ENCODE results near the gene GINS1.
"Not testable (repeated sequence)": the region's sequence is repeated elsewhere in the genome, so short reads cannot be mapped to it uniquely, and the experiment has no call there.

The GINS1 gene

DNA sequence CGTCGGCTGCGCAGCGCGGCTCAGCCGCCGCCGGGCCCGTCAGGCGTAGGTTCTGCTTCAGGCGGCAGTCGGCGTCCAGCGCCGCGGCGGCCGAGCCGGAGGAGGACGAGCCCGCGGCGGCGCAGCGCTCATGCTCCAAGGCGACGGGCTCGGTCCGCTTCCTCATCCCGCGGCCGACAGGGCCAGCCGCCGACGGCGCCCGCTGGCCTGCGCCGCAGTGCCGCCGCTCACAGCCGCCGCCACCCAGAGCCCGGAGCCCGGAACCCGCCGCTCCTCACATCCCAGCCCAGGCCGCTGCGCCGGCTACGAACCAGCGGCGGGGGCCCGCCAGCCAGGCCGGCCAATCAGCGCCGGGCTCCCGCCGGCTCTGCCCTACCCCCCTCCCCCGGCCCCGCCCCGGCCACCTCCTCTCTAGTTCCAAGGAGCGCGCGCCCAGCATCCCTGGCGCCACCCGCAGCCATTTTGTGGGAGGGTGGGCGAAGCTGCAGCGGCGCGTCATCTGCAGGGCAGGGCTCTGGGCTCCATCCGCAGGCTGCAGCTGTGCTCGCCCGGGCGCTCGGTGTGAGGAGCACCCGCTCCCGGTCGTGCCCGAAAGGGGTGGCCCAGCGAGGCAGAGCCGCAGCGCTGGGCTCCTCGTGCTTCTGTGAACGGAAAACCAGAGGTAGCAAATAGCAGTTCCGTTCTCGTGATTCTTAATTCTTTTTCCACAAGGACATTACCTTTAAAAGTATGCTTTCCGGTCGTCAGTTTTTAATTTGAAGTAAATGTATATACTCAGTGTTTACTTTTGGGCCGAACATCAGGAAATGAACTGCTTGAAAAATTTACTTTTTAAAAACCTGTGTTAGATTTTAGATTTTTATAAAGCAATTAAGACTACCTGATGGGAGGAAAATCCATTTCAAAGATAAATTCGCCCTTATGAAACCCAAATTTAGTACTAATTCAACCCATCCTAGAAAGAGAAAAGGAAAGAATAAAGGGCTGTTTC, 16.6 kb upstream of the GINS1 start, which contains the start of gene ABHD12:
ABHD12 (minus strand) TSS at position 298 of the 991 bp plus-strand sequence; CDS start at position 166, 132 bp downstream.
- DNase-seq = peak; percentile 98

DNA sequence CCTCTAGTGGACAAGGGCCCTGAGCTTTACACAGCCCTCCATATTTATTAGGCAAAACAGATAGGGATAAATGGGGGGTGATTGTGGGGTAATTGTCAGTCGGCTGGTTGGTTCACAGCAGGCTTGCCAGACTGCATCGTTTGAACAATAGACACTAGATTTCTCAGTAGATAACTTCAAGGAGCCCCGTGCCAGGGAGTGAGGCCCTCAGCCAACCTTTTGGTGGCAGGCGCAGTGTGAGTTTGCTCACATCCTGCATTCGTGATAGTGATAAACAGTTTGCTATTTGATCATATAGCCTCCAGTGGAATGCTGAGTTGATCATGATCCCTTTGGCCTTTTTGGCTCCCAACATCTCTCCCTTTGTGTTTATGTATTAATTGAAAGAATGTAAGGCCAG, 13.2 kb upstream of the GINS1 start:
- DNase-seq = no peak

DNA sequence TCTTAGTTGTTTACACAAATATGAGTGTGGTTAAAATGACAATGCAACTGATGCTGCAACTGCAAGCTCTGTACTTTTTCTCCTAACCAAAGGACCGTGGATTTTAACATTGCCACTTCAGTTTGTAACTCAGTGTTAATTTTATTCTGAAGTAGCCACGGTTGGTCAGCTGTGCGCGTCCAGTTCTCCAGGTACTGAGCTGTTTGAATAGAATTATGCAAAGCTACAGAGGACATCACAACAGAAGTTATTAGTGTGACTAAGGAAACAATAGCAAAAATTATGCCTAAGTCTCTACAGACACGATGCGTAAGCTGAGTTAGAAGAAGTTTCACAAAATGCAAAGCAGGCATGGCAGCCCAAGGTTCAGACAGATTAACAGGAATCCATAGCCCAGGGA, 12.5 kb upstream of the GINS1 start:
- no peak for DNase-seq

DNA sequence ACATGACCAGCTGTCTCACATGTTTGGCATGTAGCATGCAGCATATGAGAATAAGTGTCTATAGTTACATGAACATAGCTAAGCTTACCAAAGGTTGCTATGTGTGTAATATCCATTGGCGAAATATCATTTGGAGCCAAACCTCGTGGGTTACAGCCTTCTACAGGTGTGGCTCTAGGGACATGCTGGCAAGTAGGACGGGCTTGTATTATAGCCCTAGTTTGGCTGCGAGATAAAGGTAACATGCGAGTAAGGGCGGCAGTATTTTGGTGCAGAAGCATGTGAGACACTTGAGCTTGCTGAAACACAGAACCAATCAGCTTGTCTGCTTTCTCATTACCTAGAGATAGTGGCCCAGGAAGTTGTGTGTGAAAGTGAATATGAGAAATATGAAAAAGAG, 10.4 kb upstream of the GINS1 start:
- DNase-seq = no peak

DNA sequence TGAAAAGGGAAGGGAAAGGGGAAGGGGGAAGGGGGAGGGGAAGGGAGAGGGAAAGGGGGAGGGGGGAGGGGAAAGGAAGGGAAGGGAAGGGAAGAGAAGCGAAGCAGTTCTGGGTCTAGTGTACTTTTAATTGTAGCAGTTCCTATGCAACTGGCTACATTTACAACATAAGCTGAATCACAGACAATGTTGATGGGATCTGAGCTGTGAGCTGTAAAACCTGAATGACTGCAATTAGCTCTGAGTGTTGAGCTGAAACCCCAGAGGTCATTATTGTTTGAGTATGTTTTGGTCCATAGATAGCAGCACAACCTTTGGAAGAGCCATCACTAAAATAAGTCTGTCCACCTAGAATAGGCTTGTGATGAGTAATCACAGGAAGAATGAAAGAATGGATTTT, 9.7 kb upstream of the GINS1 start:
- no peak for DNase-seq

DNA sequence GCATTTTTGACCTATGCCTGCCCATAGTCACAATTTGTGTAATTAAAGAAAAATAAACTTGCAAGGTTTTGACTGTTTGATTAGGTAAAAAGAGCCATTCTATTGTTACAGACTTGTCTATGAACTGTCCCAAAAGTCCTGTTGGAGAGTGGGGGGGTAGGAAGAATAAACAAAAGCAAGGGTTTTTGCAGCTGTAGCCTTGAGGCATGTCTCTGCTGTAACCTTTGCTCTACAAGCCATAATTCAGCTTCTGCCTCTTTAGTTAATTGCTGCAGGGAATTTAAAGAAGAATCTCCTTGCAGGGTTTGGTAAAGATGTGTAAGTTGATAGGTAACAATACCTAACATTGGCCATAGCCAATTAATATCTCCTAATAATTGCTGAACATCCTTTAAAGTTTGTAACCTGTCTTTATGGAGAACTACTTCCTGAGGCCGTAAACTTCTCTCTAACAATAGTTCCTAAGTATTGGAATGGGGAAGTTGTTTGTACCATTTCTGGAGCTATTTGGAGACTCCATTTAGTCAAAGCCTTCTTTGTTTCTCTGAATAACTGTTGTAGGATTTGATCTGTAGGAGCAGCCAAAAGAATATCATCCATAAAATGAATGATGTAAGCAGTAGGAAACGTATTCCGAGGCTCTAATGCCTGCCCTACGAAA, 9.0 kb upstream of the GINS1 start:
- no peak for DNase-seq

DNA sequence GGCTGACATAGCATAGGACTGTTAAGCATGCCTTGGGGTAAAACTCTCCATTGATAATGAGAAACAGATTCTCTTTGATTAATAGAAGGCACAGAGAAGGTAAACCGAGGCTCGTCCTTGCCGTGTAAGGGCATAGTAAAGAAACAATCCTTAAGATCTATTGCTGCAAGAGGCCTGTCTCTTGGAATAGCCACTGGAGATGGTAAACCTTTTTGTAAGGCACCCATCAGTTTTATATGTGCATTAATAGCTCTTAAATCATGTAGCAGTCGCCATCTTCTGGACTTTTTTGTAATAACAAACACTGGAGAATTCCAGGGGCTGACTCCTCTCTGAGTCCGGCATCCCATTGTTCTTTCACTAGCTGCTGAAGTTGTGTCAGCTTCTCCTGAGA, 8.4 kb upstream of the GINS1 start:
- DNase-seq = no peak

DNA sequence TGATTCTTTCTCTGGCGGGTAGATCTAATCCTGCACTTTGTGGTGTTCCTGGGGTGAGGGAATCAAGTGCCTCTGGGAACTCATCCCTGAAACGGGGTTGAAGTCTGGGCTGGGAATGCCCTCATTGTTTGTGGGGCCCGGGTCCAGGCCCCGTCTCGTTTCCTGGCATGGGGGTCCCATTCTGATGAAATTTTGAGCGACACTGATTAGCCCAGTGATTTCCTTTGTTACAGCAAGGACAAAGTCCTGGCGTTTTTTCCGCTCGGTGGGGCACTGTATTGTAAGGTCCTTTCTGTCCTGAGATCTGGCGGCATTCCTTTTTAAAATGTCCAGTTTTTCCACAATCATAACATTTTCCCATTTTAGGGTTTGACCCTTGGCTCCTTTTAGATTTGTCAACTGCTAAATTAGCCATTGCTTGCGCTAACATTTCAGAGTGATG, 7.2 kb upstream of the GINS1 start:
- not testable (repeated sequence) for DNase-seq

DNA sequence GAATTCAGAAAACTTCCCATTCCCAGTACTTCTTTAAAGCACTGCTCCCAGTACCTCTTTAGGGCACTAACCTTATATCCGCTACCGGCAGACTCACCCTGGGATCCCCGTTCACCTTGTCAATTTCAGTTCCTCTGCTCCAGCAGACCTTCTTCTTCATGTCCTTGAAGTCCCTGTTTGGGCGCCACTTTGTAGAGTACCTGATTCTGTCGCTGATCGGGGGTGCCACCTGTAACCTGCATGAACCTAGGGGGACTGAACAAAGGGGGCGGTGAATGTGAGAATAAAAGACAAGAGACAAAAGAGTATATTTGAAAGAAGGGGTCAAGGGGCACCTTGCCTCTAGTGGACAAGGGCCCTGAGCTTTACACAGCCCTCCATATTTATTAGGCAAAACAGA, 4.9 kb upstream of the GINS1 start:
- DNase-seq = no peak

DNA sequence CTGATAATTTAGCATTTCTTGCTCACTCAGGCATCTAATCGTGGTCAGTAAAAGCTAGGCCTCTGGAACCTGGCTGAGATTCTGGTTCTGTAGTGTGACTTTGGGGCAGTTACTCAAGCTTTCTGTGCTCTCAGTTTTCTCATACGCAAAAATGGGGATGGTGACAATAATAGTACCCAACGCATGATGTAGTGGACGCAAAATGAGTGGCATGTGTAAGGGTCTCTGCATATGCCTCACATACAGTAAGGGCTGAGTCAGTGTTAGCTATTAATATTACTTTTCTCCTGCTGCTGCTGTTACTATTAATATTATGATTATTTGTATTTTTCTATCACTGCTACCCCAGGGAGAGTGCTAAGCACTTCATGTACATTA, 686 bp downstream of the GINS1 start:
- no peak for DNase-seq

DNA sequence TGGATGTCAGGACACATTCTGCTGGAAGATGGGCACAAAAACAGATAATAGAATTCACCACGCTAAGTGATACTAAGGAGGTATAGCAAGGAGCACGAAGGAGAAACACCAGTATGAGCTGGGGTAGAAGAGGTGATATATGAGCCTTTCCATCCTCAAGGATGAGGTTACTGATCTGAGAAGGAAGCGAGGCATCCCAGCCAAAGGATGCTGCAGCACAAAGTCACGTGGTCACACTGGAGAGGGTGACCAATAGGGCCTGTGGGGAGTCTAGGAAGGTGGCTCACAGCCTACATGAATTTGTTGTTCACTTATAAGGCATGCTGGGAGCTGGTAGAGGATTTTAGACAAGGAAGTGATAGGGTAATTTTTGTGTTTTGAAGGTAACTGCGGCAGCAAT, 1.4 kb downstream of the GINS1 start:
- no peak for DNase-seq

DNA sequence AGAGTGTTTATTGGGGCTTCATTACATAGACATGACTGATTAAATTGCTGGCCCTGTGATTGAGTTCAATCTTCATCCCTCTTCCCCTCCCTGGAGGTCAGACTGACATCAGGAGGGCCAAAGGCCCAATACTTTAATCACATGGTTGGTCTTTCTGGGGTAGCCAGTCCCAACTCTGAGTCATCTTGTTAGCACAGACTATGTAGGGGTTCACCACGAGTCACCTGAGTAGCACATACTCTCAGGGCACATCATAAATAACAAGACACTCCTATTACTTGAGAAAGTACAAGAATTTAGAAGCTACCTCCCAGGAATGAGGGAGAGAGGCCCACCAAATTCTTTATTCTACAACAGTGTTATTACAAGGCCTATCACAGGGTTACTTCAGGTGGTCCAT, 11.3 kb downstream of the GINS1 start:
- DNase-seq = no peak

DNA sequence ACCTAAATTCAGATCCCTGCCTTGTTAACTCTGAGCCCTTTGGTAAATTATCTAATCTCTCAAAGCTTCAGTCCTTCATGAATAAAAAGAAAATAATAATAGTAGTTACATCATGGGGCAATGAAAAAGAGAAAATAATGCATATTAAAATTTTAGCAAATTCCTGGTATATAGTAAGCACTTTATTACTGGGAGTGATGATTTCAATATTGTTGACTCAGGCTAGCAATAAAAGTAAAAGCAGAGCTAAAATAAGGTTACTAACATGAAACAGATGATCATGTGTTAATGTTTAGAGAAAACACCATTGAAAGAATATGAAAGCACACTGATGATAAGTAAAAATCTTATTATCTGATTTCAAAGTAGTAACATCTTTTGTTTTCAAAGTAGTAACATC, 13.6 kb downstream of the GINS1 start:
- no peak for DNase-seq

DNA sequence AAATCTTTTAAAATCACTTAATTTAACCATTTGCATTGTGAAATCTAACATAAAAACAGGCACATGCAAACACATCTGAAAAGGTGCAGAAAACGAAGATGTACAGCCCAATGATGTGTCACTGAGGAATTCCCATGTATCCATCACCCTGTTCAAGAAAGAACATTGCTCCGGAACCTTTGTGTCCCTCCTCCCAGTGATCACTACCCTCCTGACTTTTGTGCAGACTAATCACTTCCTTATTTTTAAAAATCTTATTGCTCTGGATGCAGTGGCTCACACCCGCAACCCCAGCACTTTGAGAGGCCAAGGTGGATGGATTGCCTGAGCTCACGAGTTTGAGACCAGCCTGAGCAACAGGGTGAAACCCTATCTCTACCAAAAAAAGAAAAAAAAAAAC, 14.6 kb downstream of the GINS1 start:
- no peak for DNase-seq

DNA sequence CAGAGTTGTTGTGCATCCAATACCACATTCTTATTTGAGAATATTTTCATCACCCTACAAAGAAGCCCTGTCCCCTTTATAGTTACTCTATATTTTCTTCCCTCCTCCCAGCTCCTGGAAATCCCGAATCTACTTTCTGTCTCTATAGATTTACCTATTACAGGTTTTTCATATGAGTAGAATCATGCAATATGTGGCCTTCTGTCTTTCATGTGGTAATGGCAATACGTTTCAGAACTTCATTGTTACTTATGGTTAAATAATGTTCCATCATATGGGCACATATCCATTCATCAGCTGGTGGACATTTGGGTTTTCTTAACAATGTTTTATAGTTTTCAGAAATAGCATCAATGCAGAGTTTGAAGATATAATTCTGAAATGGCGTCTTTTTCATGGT, 17.1 kb downstream of the GINS1 start:
- DNase-seq = no peak

DNA sequence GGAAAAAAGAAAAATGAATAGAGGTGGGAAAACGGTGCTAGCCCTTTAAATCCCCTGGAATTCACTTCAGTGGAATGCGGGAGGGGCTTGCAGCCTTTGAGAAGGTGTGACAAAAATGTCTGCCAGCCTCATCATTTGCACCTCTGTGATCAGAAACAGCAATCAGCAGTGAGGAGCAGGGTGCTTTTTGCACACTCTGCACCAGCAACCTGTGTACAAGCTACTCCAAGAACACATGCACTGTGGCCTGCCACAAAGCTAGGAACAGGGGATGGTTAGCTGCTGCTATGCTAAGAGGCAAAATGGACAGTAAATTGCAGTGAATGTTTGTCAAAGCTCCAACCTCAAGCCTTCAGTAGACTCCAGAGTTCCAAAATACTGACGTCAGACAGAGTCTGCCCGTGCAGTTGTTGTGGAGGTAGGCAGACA, 29.7 kb downstream of the GINS1 start:
- no peak for DNase-seq

DNA sequence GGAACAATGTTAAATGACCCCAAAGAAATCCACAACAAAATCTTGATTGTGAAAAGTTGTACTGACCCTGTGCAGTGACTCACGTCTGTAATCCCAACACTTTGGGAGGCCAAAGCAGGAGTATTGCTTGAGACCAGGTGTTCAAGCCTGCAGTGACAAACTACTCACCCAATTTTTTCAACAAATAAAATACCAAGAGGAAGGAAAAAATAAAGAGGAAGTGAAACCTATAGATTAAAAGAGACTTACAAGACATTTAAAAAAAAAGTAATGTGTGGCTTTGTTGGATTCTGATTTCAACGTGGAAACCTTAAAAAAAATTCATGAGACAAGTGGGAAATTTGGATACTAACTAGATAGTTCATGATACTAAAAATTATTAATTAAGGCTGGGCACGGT, 31.9 kb downstream of the GINS1 start:
- DNase-seq = no peak

DNA sequence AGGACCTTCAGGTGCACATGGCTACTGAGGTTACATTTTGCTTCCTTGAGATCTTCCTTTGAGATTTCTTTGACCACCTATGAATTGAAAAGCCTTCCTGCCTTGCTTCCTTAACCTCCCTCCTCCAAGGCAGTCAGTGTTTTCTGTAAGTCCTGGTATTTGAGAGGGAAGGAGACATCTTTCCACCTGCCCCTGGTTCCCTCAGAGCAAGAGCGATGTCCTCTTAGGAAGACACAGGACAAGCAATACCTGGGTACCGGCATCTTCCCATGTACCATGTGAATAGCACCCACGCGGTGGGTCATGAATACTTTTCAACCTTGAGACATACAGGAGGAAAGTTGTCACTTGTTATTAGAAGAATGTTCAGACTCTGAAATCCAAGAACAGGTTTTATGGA, 37.1 kb downstream of the GINS1 start:
- no peak for DNase-seq

DNA sequence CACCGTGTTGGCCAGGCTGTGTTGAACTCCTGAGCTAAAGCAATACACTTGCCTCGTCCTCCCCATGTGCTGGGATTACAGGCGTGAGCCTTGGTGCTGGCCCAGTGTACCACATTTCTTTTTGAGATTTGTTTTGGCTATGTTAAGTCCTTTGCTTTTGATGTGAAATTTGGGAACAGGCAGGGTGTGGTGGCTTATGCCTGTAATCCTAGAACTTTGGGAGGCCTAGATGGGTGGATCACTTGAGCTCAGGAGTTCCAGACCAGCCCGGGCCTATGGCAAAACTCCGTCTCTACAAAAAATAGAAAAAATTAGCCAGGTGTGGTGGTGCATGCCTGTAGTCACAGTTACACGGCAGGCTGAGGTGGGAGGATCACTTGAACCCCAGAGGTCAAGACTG, 40.2 kb downstream of the GINS1 start:
- DNase-seq = no peak

DNA sequence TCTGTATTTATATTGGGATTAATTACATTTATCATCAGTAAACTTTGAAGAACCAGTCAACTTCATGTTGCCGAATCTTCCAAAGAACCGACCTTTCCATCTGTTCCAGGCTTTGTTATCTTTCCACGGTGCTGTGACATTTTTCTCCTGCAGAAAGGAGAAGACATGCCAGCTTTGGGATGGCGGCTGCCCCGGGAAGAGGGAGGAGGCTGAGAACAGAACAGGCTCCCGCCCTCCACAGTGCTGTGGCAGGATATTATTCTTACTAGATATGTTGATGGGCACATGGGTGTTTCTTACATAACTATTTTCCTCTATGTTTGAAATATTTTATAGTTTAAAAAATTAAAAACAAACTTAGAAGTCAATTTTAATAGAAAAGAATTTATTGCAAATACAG, 44.9 kb downstream of the GINS1 start:
- DNase-seq = no peak

DNA sequence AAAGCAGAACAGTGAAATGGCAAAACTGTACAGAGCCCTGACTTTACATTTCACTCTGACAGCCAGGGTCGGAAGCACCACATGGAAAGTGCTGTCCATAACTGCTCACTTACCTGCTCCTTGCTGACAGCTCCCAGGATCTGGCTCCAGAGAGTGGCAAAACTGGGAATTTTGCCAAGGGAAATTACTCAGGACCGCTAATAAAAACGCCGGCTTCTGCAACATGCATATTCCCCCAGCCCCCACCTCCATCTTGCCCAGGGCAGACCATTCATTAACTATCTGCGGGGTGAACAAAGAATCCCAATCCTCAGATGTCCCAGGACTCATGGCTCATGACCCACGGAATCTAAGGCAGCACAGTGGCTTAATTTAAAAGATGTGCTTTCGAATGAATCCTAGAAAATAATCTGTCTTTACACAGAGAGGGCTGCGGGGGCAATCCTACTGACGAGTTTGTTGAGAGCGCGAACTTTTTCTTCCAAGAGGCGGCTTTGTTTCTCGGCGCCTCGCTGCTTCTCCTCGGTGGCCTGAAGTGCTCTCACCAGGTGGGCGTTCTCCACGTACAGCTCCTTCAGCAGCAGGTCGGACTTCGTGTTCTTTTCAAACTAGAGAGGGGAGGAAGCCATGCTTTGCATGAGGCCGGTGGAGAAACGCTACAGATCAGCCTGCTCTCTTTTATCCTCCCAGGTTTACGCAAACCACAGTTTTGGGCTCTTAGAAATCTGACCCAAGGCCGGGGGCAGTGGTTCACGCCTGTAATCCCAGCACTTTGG, 45.8 kb downstream of the GINS1 start:
- no peak for DNase-seq

DNA sequence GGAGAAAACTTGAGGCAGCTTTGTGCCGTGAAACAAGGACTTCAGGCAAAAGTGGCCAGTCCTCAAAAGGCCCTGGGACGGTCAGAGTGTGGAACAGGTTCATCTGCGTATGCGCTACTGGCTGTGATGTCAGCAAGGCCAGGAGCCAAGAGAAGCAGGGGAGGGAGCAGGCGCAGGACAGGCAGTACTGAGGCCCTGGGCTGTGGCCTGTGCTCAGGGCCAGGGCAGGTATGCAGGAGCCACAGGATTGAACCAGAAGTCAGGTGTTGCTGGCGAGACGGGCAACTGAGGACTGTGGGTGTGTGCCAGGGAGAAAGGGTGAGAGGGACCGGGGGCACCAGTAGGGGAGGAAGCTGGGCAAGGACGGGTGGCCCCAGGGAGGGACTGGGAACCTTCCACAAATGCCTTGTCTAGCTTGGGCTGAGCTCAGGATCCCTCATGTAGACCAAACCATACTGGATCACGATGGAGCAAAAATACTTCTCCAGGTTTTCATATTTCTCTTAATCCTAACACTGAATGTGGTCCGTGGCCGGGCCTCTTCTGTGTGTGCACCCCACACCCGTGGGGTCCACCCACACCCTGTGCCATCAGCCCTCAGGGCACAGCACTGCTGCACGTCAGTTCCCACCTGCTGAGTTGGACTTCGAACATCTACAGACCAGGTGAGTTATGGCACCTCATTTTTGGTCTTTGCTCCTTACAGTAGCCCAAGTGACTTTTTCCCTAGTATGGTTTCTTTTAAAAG, 46.9 kb downstream of the GINS1 start:
- no peak for DNase-seq

All from right forelimb (tissue), 1 donor.